ENCODE results near the gene NCDN.
A peak's percentile ranks its signal among the peaks of the same experiment; 100 is the strongest.

- TF ChIP-seq EZH2 (IDR thresholded peaks at IDR 0.05; ENCODE audit: borderline replicate concordance) (peak; percentile 56), CTCF (IDR thresholded peaks at IDR 0.05; ENCODE audit: poor library complexity) (no peak), EZH2phosphoT487 (IDR thresholded peaks at IDR 0.05; ENCODE audit: low read depth, severe bottlenecking, unreplicated experiment) (no peak)
Measured at GRCh38 chr1:35574125-35574654, 16.6 kb downstream of the NCDN start.
